K562 (cell line): Measurements from ENCODE around the gene TMEM63C. TPM values are rescaled to one million over a fixed set of nuclear protein-coding genes. Genes with fewer than 3 reads are reported as not detected.
A peak's percentile ranks its signal among the peaks of the same experiment; 100 is the strongest.

Experiments
- KLF10 ChIP-seq: fragments of 250-450 bp; sonication (Bioruptor Pico); IDR thresholded peaks from 2 replicates; pipeline ENCODE4 v1.6.1; 2021; ENCODE audit warnings: matching md5 sums
- NFIC ChIP-seq: fragments of 450-650 bp; IDR thresholded peaks from 2 replicates; pipeline ENCODE4 v1.6.1; 2017; ENCODE audit warnings: mild to moderate bottlenecking, inconsistent platforms
- REST ChIP-seq, 2 experiments: fragments of 450-650 bp; formaldehyde crosslinking in 1 of 2; IDR thresholded peaks; 2 replicates each; pipeline versions ENCODE4 v1.4.0 to v1.6.1; 2014 to 2020; ENCODE audit warnings: mild to moderate bottlenecking in 2 of 2, borderline replicate concordance in 1 of 2, low read depth in 1 of 2
- polyA plus RNA-seq, 8 experiments: library from polyadenylated mRNA; depleted of rRNA in 4 of 8; stranded (reverse) in 5 of 8; unstranded in 3 of 8; fragments of >200 nt; fragmentation: Nextera tagmentation in 2 of 8; fragmentation: Illumina TruSeq in 1 of 8; extraction: Ambion mirVana in 2 of 8; extraction: Trizol in 1 of 8; gene quantifications; 2 replicates each; pipeline versions ENCODE4 v1.2.1 to v1.2.3, GENCODE V29; 2011 to 2014; ENCODE audit warnings: inconsistent platforms in 1 of 8, missing spikeins in 1 of 8
- total RNA-seq, 7 experiments: library from RNA; depleted of rRNA in 6 of 7; stranded (reverse); fragments of >200 nt in 6 of 7; fragmentation: Illumina TruSeq in 2 of 7; extraction: Trizol in 2 of 7; gene quantifications; 2 replicates each; pipeline versions ENCODE4 v1.2.1 to v1.2.3, GENCODE V29; 2011 to 2021; ENCODE audit warnings: low replicate concordance in 1 of 7

The TMEM63C gene
- total and polyA plus RNA-seq, 9 of the 15 experiments (the other 6 are each of a cell fraction or from before 2014, with no cell fraction given): 0.07 TPM; not detected in 8

- TF ChIP-seq REST (IDR thresholded peaks at IDR 0.05; ENCODE audit: borderline replicate concordance) (peak; percentile 64; the same call in 1 of the 2 replicates), REST (CRISPR knock-in tag; IDR thresholded peaks at IDR 0.05; ENCODE audit: low read depth) (no peak), KLF10 (CRISPR knock-in tag) (no peak), NFIC (0 out of 2 replicates have a peak, but pooled peaks have one; percentile 15)
Observed at GRCh38 chr14:77301103-77301502, 119.5 kb downstream of the TMEM63C start (continued).
